H9 (cell line): ENCODE data around the gene C15orf61. TPM values are rescaled to one million over a fixed set of nuclear protein-coding genes. Genes with fewer than 3 reads are reported as not detected.

Experiments used
- DNase-seq: peaks from one replicate; pipeline ENCODE4 v3.0.0-alpha.2; 2017
- H2AFZ ChIP-seq: one replicate; pipeline ENCODE4 v1.6.1; 2013; ENCODE audit warnings: mild to moderate bottlenecking, low read length, control low read depth, moderate library complexity
- H2AK5ac ChIP-seq: 2 replicates; pipeline ENCODE4 v1.6.1; 2013; ENCODE audit warnings: low read length, control low read depth, mixed read lengths; ENCODE audit not compliant: insufficient read length
- H2BK120ac ChIP-seq: one replicate; pipeline ENCODE4 v1.6.1; 2013; ENCODE audit warnings: low read depth, mild to moderate bottlenecking, low read length, control low read depth, inconsistent platforms; ENCODE audit not compliant: poor library complexity, severe bottlenecking
- H2BK12ac ChIP-seq: 2 replicates; pipeline ENCODE4 v1.6.1; 2013; ENCODE audit warnings: low read length, control low read depth, mixed read lengths, low read depth; ENCODE audit not compliant: insufficient read length
- H2BK15ac ChIP-seq: 2 replicates; pipeline ENCODE4 v1.6.1; 2013; ENCODE audit warnings: low read depth, low read length, control low read depth
- H2BK20ac ChIP-seq: one replicate; pipeline ENCODE4 v1.6.1; 2013; ENCODE audit warnings: low read depth, mild to moderate bottlenecking, low read length, control low read depth, inconsistent platforms; ENCODE audit not compliant: poor library complexity, severe bottlenecking
- H2BK5ac ChIP-seq: 2 replicates; pipeline ENCODE4 v1.6.1; 2013; ENCODE audit warnings: low read length, control low read depth, mixed read lengths; ENCODE audit not compliant: insufficient read length
- H3K14ac ChIP-seq: 2 replicates; pipeline ENCODE4 v1.6.1; 2013; ENCODE audit warnings: low read length, control low read depth; ENCODE audit not compliant: insufficient read depth
- H3K18ac ChIP-seq: 2 replicates; pipeline ENCODE4 v1.6.1; 2013; ENCODE audit warnings: low read depth, mild to moderate bottlenecking, mixed read lengths, low read length, control low read depth; ENCODE audit not compliant: insufficient read length
- H3K23ac ChIP-seq: 2 replicates; pipeline ENCODE4 v1.6.1; 2013; ENCODE audit warnings: low read length, control low read depth, mixed read lengths, low read depth; ENCODE audit not compliant: insufficient read length
- H3K23me2 ChIP-seq: 2 replicates; pipeline ENCODE4 v1.6.1; 2013; ENCODE audit warnings: low read depth, mild to moderate bottlenecking, mixed read lengths, low read length, control low read depth; ENCODE audit not compliant: insufficient read length, poor library complexity, severe bottlenecking
- H3K27ac ChIP-seq: 2 replicates; pipeline ENCODE4 v1.5.1; 2013; ENCODE audit warnings: low read length, control low read depth, mixed read lengths, low read depth; ENCODE audit not compliant: insufficient read length
- H3K27me3 ChIP-seq: 2 replicates; pipeline ENCODE4 v1.6.1; 2013; ENCODE audit warnings: low read length, control low read depth, inconsistent platforms; ENCODE audit not compliant: insufficient read depth
- H3K4ac ChIP-seq: 2 replicates; pipeline ENCODE4 v1.6.1; 2013; ENCODE audit warnings: low read depth, mild to moderate bottlenecking, control low read depth, inconsistent platforms, low read length, moderate library complexity
- H3K4me1 ChIP-seq: 2 replicates; pipeline ENCODE4 v1.6.1; 2013; ENCODE audit warnings: low read length, control low read depth, inconsistent platforms; ENCODE audit not compliant: insufficient read depth
- H3K4me2 ChIP-seq: 2 replicates; pipeline ENCODE4 v1.6.1; 2013; ENCODE audit warnings: low read length, control low read depth, mixed read lengths; ENCODE audit not compliant: insufficient read length, insufficient read depth
- H3K56ac ChIP-seq: 2 replicates; pipeline ENCODE4 v1.6.1; 2013; ENCODE audit warnings: low read depth, mild to moderate bottlenecking, mixed read lengths, low read length, control low read depth; ENCODE audit not compliant: insufficient read length
- H3K79me1 ChIP-seq: 2 replicates; pipeline ENCODE4 v1.6.1; 2013; ENCODE audit warnings: low read depth, mild to moderate bottlenecking, moderate library complexity, low read length, control low read depth, inconsistent platforms; ENCODE audit not compliant: insufficient read depth, poor library complexity, severe bottlenecking
- H3K79me2 ChIP-seq: 2 replicates; pipeline ENCODE4 v1.6.1; 2013; ENCODE audit warnings: low read length, control low read depth, inconsistent platforms; ENCODE audit not compliant: insufficient read depth
- H3K9ac ChIP-seq: 2 replicates; pipeline ENCODE4 v1.6.1; 2013; ENCODE audit warnings: low read length, control low read depth, mixed read lengths; ENCODE audit not compliant: insufficient read length; ENCODE audit errors: extremely low read depth
- H3K9me3 ChIP-seq: one replicate; pipeline ENCODE4 v1.6.1; 2013; ENCODE audit warnings: low read depth, low read length, inconsistent platforms; ENCODE audit not compliant: control insufficient read depth
- H3T11ph ChIP-seq: one replicate; pipeline ENCODE4 v1.6.1; 2013; ENCODE audit warnings: mild to moderate bottlenecking, low read length, control low read depth, inconsistent platforms
- H4K20me1 ChIP-seq: one replicate; pipeline ENCODE4 v1.6.1; 2013; ENCODE audit not compliant: control insufficient read depth, insufficient read length, insufficient read depth
- H4K5ac ChIP-seq: 2 replicates; pipeline ENCODE4 v1.6.1; 2013; ENCODE audit warnings: low read depth, mild to moderate bottlenecking, mixed read lengths, low read length, control low read depth; ENCODE audit not compliant: insufficient read length
- H4K8ac ChIP-seq: replicated peaks from 2 replicates; pipeline ENCODE4 v1.6.1; 2013; ENCODE audit warnings: low read length, control low read depth, mixed read lengths, low read depth; ENCODE audit not compliant: insufficient read length
- H4K91ac ChIP-seq: 2 replicates; pipeline ENCODE4 v1.6.1; 2013; ENCODE audit warnings: low read depth, mild to moderate bottlenecking, moderate library complexity, mixed read lengths, low read length, control low read depth; ENCODE audit not compliant: insufficient read length
- H3K27ac Mint-ChIP-seq, 3 experiments: 2 replicates in 2 of 3; 3 replicates in 1 of 3; pipeline ENCODE4 v1.8.0; 2020 to 2021; ENCODE audit warnings: mixed read lengths in 3 of 3, mild to moderate bottlenecking in 1 of 3, moderate library complexity in 1 of 3
- H3K27me3 Mint-ChIP-seq: 2 replicates; pipeline ENCODE4 v1.8.0; 2021; ENCODE audit warnings: low read depth, mild to moderate bottlenecking, moderate library complexity, mixed read lengths
- H3K36me3 Mint-ChIP-seq, 3 experiments: 2 replicates in 2 of 3; 3 replicates in 1 of 3; pipeline ENCODE4 v1.8.0; 2020 to 2021; ENCODE audit warnings: low read depth in 3 of 3, mixed read lengths in 3 of 3; ENCODE audit not compliant: insufficient read depth in 1 of 3
- H3K4me1 Mint-ChIP-seq, 2 experiments: 2 replicates each; pipeline ENCODE4 v1.8.0; 2020; ENCODE audit warnings: mixed read lengths in 2 of 2
- H3K4me3 Mint-ChIP-seq, 2 experiments: 2 replicates in 1 of 2; 3 replicates in 1 of 2; pipeline ENCODE4 v1.8.0; 2020 to 2021; ENCODE audit warnings: mild to moderate bottlenecking in 2 of 2, mixed read lengths in 2 of 2, moderate library complexity in 1 of 2
- H3K9me3 Mint-ChIP-seq, 2 experiments: 2 replicates in 1 of 2; 3 replicates in 1 of 2; pipeline ENCODE4 v1.8.0; 2020; ENCODE audit warnings: mild to moderate bottlenecking in 2 of 2, mixed read lengths in 2 of 2, moderate library complexity in 1 of 2
- CTCF ChIP-seq: fragments of 200-600 bp; sonication (generic); conservative IDR thresholded peaks from 3 replicates; pipeline ENCODE4 v1.8.0; 2021; ENCODE audit warnings: antibody characterized with exemption, mild to moderate bottlenecking
- WGBS: extraction: QIAGEN DNeasy Blood & Tissue Kit; methylation state at CpG from one replicate; pipeline ENCODE4 v1.1.7; 2013; ENCODE audit warnings: missing lambda C conversion rate, low lambda C conversion rate, mixed read lengths; ENCODE audit not compliant: insufficient read length; ENCODE audit errors: extremely low coverage; 5-methylcytosine and 5-hydroxymethylcytosine counted together
- total RNA-seq: library from RNA; stranded (reverse); gene quantifications from 2 replicates; pipeline ENCODE4 v1.2.1, GENCODE V29; 2021

Gene C15orf61
- total RNA-seq, 1 experiment from 2014 or later: 2.6 TPM

GRCh38 chr15:67559576-67559975, 38.6 kb downstream of the C15orf61 start:
- Histone ChIP-seq H3T11ph (no peak overlapping the region), H4K8ac (no peak overlapping the region), H3K23ac (no peak overlapping the region), H2BK15ac (no peak overlapping the region), H3K4me1 (no peaks in the 10 kb centered on the region), H3K56ac (no peak overlapping the region), H3K9me3 (no peaks in the 10 kb centered on the region), H3K18ac (no peak overlapping the region), H2AFZ (no peak overlapping the region), H2BK20ac (no peak overlapping the region), H4K91ac (no peak overlapping the region), H2AK5ac (no peak overlapping the region), H3K27ac (no peak overlapping the region), H2BK12ac (no peak overlapping the region), H3K14ac (no peak overlapping the region), H3K79me1 (no peaks in the 10 kb centered on the region), H3K9ac (no peak overlapping the region), H3K27me3 (no peaks in the 10 kb centered on the region), H4K5ac (no peak overlapping the region), H4K20me1 (no peaks in the 10 kb centered on the region), H3K4me2 (no peak overlapping the region), H3K79me2 (no peaks in the 10 kb centered on the region), H3K23me2 (no peaks in the 10 kb centered on the region), H2BK120ac (no peak overlapping the region), H3K4ac (no peak overlapping the region), H2BK5ac (no peak overlapping the region)
- H3K4me3 Mint-ChIP-seq: no peak overlapping the region
- no CpG with 5 or more reads among the region's 2 CpGs for WGBS
- peaks cover 24 to 26% of the 10 kb centered on the region in 2 experiments for H3K4me1 Mint-ChIP-seq
- no peak for DNase-seq
- H3K27ac Mint-ChIP-seq: no peak overlapping the region
- peaks cover 2 to 3% of the 10 kb centered on the region in 2 experiments; a peak in 4 of 5 replicates for H3K9me3 Mint-ChIP-seq
- H3K27me3 Mint-ChIP-seq: no peaks in the 10 kb centered on the region
- TF ChIP-seq CTCF: no peak
- H3K36me3 Mint-ChIP-seq: peaks cover 4 to 17% (median 16%) of the 10 kb centered on the region in 3 experiments; a peak in 6 of 7 replicates
